OCI-LY1 (cell line): Measurements from ENCODE around the gene CEP120.

Source experiments
- CTCF ChIP-seq: fragments of 200-600 bp; sonication (generic), shearing (Covaris generic); IDR thresholded peaks from 2 replicates; pipeline ENCODE4 v1.5.1; 2017; ENCODE audit warnings: mild to moderate bottlenecking, antibody characterized with exemption, low read length, moderate library complexity, mixed read lengths
- EZH2 ChIP-seq: fragments of 200-600 bp; sonication (generic), shearing (Covaris generic); IDR thresholded peaks from 2 replicates; pipeline ENCODE4 v1.8.0; 2017; ENCODE audit warnings: borderline replicate concordance, mixed run types, mild to moderate bottlenecking, antibody characterized with exemption, low read length, moderate library complexity, mixed read lengths

- TF ChIP-seq CTCF (no peak), EZH2 (no peak)
Observed at GRCh38 chr5:123448017-123448617, 24.9 kb upstream of the CEP120 start.
